ENCODE results near the gene MLPH. TPM values are rescaled to one million over a fixed set of nuclear protein-coding genes. Genes with fewer than 3 reads are reported as not detected.

The MLPH gene
- total RNA-seq, 1 donor from 2014 or later, result not detected

- Histone ChIP-seq H3K4me1 (ENCODE audit: control insufficient read depth in 3 of 3, insufficient read depth in 3 of 3, low read length in 3 of 3) (peaks cover 10 to 14% (median 13%) of the 10 kb centered on the region in 3 donors), H3K9me3 (ENCODE audit: control insufficient read depth in 3 of 3, low read length in 3 of 3) (no peaks in the 10 kb centered on the region), H3K4me3 (ENCODE audit: low read length in 3 of 3) (no peak overlapping the region), H3K36me3 (ENCODE audit: control insufficient read depth in 3 of 3, insufficient read depth in 3 of 3, low read length in 3 of 3) (no peaks in the 10 kb centered on the region), H3K27ac (ENCODE audit: low read depth, low read length) (no peak overlapping the region), H3K27me3 (ENCODE audit: control insufficient read depth in 3 of 3, insufficient read depth in 3 of 3, low read length in 3 of 3) (no peaks in the 10 kb centered on the region), H3K9ac (ENCODE audit: low read depth in 1 of 3, low read length in 3 of 3) (no peak overlapping the region)
Observed at GRCh38 chr2:237583385-237584295, 96.6 kb downstream of the MLPH start.

DNA sequence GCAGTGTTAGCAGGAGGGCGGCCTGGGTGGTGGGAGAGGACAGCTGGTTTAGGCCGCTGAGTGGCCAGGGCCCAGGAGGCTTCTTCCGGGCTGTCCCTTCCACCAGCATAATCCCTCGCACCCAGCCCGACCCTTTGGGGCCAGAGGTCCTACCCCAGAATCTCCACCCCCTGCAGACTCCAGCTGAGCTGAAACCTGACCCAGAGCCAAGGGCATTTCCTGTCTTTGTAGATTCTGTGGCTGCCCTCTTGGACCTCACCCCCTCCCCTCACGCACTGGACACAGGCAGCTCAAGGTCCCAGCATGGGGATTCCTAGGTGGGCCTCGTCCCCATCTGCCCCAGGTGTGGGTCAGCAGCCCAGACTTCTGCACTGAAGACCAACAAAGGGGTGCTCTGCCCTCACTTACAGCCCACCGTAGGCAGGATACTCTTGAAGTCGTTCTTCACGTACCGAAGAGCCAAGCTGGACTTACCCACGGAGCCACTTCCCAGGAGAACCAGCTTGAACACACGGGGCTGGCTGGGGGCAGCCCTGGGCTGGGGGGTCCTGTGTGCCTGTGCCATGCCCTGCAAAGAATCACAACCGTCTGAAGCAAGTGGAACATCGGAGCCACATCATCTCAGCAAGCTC lies 98.7 kb downstream of the MLPH start:
- Histone ChIP-seq H3K9me3 (ENCODE audit: control insufficient read depth in 3 of 3, low read length in 3 of 3) (no peaks in the 10 kb centered on the region), H3K4me1 (ENCODE audit: control insufficient read depth in 3 of 3, insufficient read depth in 3 of 3, low read length in 3 of 3) (peaks cover 13 to 20% (median 19%) of the 10 kb centered on the region in 3 donors), H3K36me3 (ENCODE audit: control insufficient read depth in 3 of 3, insufficient read depth in 3 of 3, low read length in 3 of 3) (no peaks in the 10 kb centered on the region), H3K4me3 (ENCODE audit: low read length in 3 of 3) (no peak overlapping the region), H3K9ac (ENCODE audit: low read depth in 1 of 3, low read length in 3 of 3) (no peak overlapping the region), H3K27ac (ENCODE audit: low read depth, low read length) (no peak overlapping the region), H3K27me3 (ENCODE audit: control insufficient read depth in 3 of 3, insufficient read depth in 3 of 3, low read length in 3 of 3) (no peaks in the 10 kb centered on the region)

DNA sequence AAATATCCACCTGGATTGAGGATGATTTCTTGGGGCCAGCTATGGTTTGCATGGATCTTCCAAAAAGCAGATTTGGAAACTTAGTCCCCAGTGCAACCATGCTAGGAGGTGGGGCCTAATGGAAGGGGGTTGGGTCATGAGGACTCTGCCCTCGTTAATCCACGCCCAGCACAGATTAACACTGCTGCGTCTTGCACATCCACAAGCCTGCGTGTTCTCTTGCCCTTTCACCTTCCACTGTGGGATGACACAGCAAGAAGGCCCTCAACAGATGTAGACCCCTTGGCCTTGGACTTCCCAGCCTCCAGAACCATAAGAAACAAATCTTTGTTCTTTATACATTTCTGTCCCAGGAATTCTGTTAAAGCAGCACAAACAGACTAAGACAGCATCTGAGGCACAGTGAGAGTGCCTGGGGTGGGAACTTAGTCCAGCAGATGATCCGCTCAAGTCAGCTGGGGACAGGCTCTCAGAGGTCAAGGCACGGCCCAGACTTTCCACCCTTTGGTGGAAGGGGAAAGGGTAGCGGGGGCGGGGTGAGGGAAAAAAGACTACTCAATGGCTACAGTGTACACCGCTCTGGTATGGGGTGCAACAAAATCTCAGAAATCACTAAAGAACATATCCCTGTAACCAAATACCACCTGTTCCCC lies 101.1 kb downstream of the MLPH start:
- no peaks in the 10 kb centered on the region for H3K36me3 ChIP-seq (ENCODE audit: control insufficient read depth in 3 of 3, insufficient read depth in 3 of 3, low read length in 3 of 3)
- no peak overlapping the region for H3K4me3 ChIP-seq (ENCODE audit: low read length in 3 of 3)
- no peak overlapping the region for H3K27ac ChIP-seq (ENCODE audit: low read depth, low read length)
- peaks cover 3 to 13% (median 8%) of the 10 kb centered on the region in 3 donors for H3K4me1 ChIP-seq (ENCODE audit: control insufficient read depth in 3 of 3, insufficient read depth in 3 of 3, low read length in 3 of 3)
- H3K27me3 ChIP-seq (ENCODE audit: control insufficient read depth in 3 of 3, insufficient read depth in 3 of 3, low read length in 3 of 3), result no peaks in the 10 kb centered on the region
- no peaks in the 10 kb centered on the region for H3K9me3 ChIP-seq (ENCODE audit: control insufficient read depth in 3 of 3, low read length in 3 of 3)
- no peak overlapping the region for H3K9ac ChIP-seq (ENCODE audit: low read depth in 1 of 3, low read length in 3 of 3)

- Histone ChIP-seq H3K4me3 (ENCODE audit: low read length in 3 of 3) (no peak within 1 kb of the TSS), H3K4me1 (ENCODE audit: control insufficient read depth in 3 of 3, insufficient read depth in 3 of 3, low read length in 3 of 3) (peaks cover 12 to 25% (median 17%) of the 10 kb centered on the region in 3 donors), H3K27me3 (ENCODE audit: control insufficient read depth in 3 of 3, insufficient read depth in 3 of 3, low read length in 3 of 3) (no peaks in the 10 kb centered on the region), H3K9me3 (ENCODE audit: control insufficient read depth in 3 of 3, low read length in 3 of 3) (no peaks in the 10 kb centered on the region), H3K36me3 (ENCODE audit: control insufficient read depth in 3 of 3, insufficient read depth in 3 of 3, low read length in 3 of 3) (no peaks in the 10 kb centered on the region), H3K9ac (ENCODE audit: low read depth in 1 of 3, low read length in 3 of 3) (no peak within 1 kb of the TSS), H3K27ac (ENCODE audit: low read depth, low read length) (no peak within 1 kb of the TSS)
Observed at GRCh38 chr2:237590272-237591140, 103.5 kb downstream of the MLPH start, which contains the start of gene RAB17. Gene RAB17, minus strand, starts transcription at chr2:237590734. Its CDS starts 4,580 bp downstream, at chr2:237586154.

GRCh38 chr2:237591141-237591881 lies 104.3 kb downstream of the MLPH start:
- H3K27ac ChIP-seq (ENCODE audit: low read depth, low read length), result no peak overlapping the region

GRCh38 chr2:237592425-237592980 lies 105.5 kb downstream of the MLPH start:
- no peak overlapping the region for H3K4me3 ChIP-seq (ENCODE audit: low read length in 3 of 3)
- no peaks in the 10 kb centered on the region for H3K27me3 ChIP-seq (ENCODE audit: control insufficient read depth in 3 of 3, insufficient read depth in 3 of 3, low read length in 3 of 3)
- H3K36me3 ChIP-seq (ENCODE audit: control insufficient read depth in 3 of 3, insufficient read depth in 3 of 3, low read length in 3 of 3), result no peaks in the 10 kb centered on the region
- H3K9me3 ChIP-seq (ENCODE audit: control insufficient read depth in 3 of 3, low read length in 3 of 3), result no peaks in the 10 kb centered on the region
- H3K27ac ChIP-seq (ENCODE audit: low read depth, low read length), result no peak overlapping the region
- peaks cover 12 to 27% (median 17%) of the 10 kb centered on the region in 3 donors for H3K4me1 ChIP-seq (ENCODE audit: control insufficient read depth in 3 of 3, insufficient read depth in 3 of 3, low read length in 3 of 3)
- H3K9ac ChIP-seq (ENCODE audit: low read depth in 1 of 3, low read length in 3 of 3), result no peak overlapping the region

More at GRCh38 chr2:237591141-237591881, 104.3 kb downstream of the MLPH start:
- no peaks in the 10 kb centered on the region for H3K9me3 ChIP-seq (ENCODE audit: control insufficient read depth in 3 of 3, low read length in 3 of 3)
- peaks cover 12 to 26% (median 17%) of the 10 kb centered on the region in 3 donors for H3K4me1 ChIP-seq (ENCODE audit: control insufficient read depth in 3 of 3, insufficient read depth in 3 of 3, low read length in 3 of 3)
- no peak overlapping the region for H3K9ac ChIP-seq (ENCODE audit: low read depth in 1 of 3, low read length in 3 of 3)
- no peaks in the 10 kb centered on the region for H3K36me3 ChIP-seq (ENCODE audit: control insufficient read depth in 3 of 3, insufficient read depth in 3 of 3, low read length in 3 of 3)
- no peaks in the 10 kb centered on the region for H3K27me3 ChIP-seq (ENCODE audit: control insufficient read depth in 3 of 3, insufficient read depth in 3 of 3, low read length in 3 of 3)
- H3K4me3 ChIP-seq (ENCODE audit: low read length in 3 of 3), result no peak overlapping the region

- no peaks in the 10 kb centered on the region for H3K36me3 ChIP-seq (ENCODE audit: control insufficient read depth in 3 of 3, insufficient read depth in 3 of 3, low read length in 3 of 3)
Observed at GRCh38 chr2:237593036-237593435, 106.0 kb downstream of the MLPH start.

GRCh38 chr2:237593596-237594320 lies 106.7 kb downstream of the MLPH start:
- Histone ChIP-seq H3K4me1 (ENCODE audit: control insufficient read depth in 3 of 3, insufficient read depth in 3 of 3, low read length in 3 of 3) (peaks cover 12 to 34% (median 17%) of the 10 kb centered on the region in 3 donors), H3K9me3 (ENCODE audit: control insufficient read depth in 3 of 3, low read length in 3 of 3) (no peaks in the 10 kb centered on the region), H3K27ac (ENCODE audit: low read depth, low read length) (no peak overlapping the region), H3K36me3 (ENCODE audit: control insufficient read depth in 3 of 3, insufficient read depth in 3 of 3, low read length in 3 of 3) (no peaks in the 10 kb centered on the region), H3K27me3 (ENCODE audit: control insufficient read depth in 3 of 3, insufficient read depth in 3 of 3, low read length in 3 of 3) (no peaks in the 10 kb centered on the region), H3K4me3 (ENCODE audit: low read length in 3 of 3) (no peak overlapping the region), H3K9ac (ENCODE audit: low read depth in 1 of 3, low read length in 3 of 3) (no peak overlapping the region)

More at GRCh38 chr2:237593036-237593435, 106.0 kb downstream of the MLPH start:
- H3K9ac ChIP-seq (ENCODE audit: low read depth in 1 of 3, low read length in 3 of 3), result no peak overlapping the region
- H3K4me1 ChIP-seq (ENCODE audit: control insufficient read depth in 3 of 3, insufficient read depth in 3 of 3, low read length in 3 of 3), result peaks cover 12 to 31% (median 17%) of the 10 kb centered on the region in 3 donors
- H3K9me3 ChIP-seq (ENCODE audit: control insufficient read depth in 3 of 3, low read length in 3 of 3), result no peaks in the 10 kb centered on the region
- H3K4me3 ChIP-seq (ENCODE audit: low read length in 3 of 3), result no peak overlapping the region
- no peaks in the 10 kb centered on the region for H3K27me3 ChIP-seq (ENCODE audit: control insufficient read depth in 3 of 3, insufficient read depth in 3 of 3, low read length in 3 of 3)
- no peak overlapping the region for H3K27ac ChIP-seq (ENCODE audit: low read depth, low read length)
